ENCODE measurements around the gene KRT74. TPM values are rescaled to one million over a fixed set of nuclear protein-coding genes. Genes with fewer than 3 reads are reported as not detected.

The KRT74 gene
- total and polyA plus RNA-seq, 9 of the 15 experiments (the other 6 are each of a cell fraction or from before 2014, with no cell fraction given), result not detected

- H2AFZ ChIP-seq (ENCODE audit: low read depth, low read length), result no peak overlapping the region
- FAIRE-seq (no peak), ATAC-seq (no peak), DNase-seq (ENCODE audit: extremely low read depth in 1 of 4, low spot score in 3 of 4) (no peak)
- ChIA-PET POLR2A (no interaction called here), CTCF (ENCODE audit: low intra/inter-chr PET ratio) (no interaction called here)
- WGBS (ENCODE audit: insufficient coverage, low coverage, missing lambda C conversion rate), result 0% methylated on average over 3 of the region's 3 CpGs
- no peak overlapping the region for H3K27ac ChIP-seq (ENCODE audit: extremely low read depth, low read depth, low read length)
- in situ Hi-C loops (cut with MboI), result no loop called here
- no peaks in the 10 kb centered on the region for H3K79me2 ChIP-seq (ENCODE audit: control insufficient read depth, insufficient read depth, low read length)
- H3K9me1 ChIP-seq (ENCODE audit: control insufficient read depth, insufficient read depth, low read length), result no peaks in the 10 kb centered on the region
- H3K9ac ChIP-seq (ENCODE audit: insufficient read depth in 1 of 2, low read depth in 2 of 2, low read length in 2 of 2), result no peak overlapping the region
- no peaks in the 10 kb centered on the region for H3K9me3 ChIP-seq (replicated peaks; ENCODE audit: control insufficient read depth, insufficient read depth, low read depth, low read length)
- H3K4me3 ChIP-seq, result no peak overlapping the region
- H3K4me1 ChIP-seq (replicated peaks in 1 of 2; ENCODE audit: control insufficient read depth in 2 of 2, insufficient read depth in 2 of 2, low read length in 2 of 2), result no peaks in the 10 kb centered on the region; a peak in 1 of 5 replicates
- TF ChIP-seq ZNF174 (CRISPR knock-in tag; IDR thresholded peaks at IDR 0.05), result no peak
- TF ChIP-seq POLR2B (IDR thresholded peaks at IDR 0.05; ENCODE audit: low read depth, partially characterized antibody), result no peak
- TF ChIP-seq EP400 (IDR thresholded peaks at IDR 0.05), result no peak
- TF ChIP-seq CBX5 (IDR thresholded peaks at IDR 0.05; ENCODE audit: borderline replicate concordance, low read depth), result no peak
- TF ChIP-seq, protein P1, sequence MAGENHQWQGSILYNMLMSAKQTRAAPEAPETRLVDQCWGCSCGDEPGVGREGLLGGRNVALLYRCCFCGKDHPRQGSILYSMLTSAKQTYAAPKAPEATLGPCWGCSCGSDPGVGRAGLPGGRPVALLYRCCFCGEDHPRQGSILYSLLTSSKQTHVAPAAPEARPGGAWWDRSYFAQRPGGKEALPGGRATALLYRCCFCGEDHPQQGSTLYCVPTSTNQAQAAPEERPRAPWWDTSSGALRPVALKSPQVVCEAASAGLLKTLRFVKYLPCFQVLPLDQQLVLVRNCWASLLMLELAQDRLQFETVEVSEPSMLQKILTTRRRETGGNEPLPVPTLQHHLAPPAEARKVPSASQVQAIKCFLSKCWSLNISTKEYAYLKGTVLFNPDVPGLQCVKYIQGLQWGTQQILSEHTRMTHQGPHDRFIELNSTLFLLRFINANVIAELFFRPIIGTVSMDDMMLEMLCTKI (IDR thresholded peaks at IDR 0.05; ENCODE audit: partially characterized antibody), result no peak
- TF ChIP-seq HMBOX1 (IDR thresholded peaks at IDR 0.05), result no peak
- H3K4me2 ChIP-seq (ENCODE audit: insufficient read depth, low read length), result no peak overlapping the region
- no peaks in the 10 kb centered on the region for H3K36me3 ChIP-seq (ENCODE audit: control insufficient read depth, insufficient read depth, low read length)
- intact Hi-C loops (cut with micrococcal nuclease), result no loop called here
- peaks cover 4% of the 10 kb centered on the region; the same call in 1 of the 2 replicates for H4K20me1 ChIP-seq (replicated peaks; ENCODE audit: control insufficient read depth, insufficient read depth, low read length)
- BruUV-seq (replicated peaks), result no TSS peak
- H3K27me3 ChIP-seq (ENCODE audit: control insufficient read depth in 2 of 2, insufficient read depth in 2 of 2, low read length in 2 of 2), result peaks cover 21 to 81% of the 10 kb centered on the region in 2 experiments; a peak in 4 of 5 replicates
Observed at GRCh38 chr12:52519387-52519703, 54.3 kb downstream of the KRT74 start.
